ENCODE data around the gene IBA57.

DNA sequence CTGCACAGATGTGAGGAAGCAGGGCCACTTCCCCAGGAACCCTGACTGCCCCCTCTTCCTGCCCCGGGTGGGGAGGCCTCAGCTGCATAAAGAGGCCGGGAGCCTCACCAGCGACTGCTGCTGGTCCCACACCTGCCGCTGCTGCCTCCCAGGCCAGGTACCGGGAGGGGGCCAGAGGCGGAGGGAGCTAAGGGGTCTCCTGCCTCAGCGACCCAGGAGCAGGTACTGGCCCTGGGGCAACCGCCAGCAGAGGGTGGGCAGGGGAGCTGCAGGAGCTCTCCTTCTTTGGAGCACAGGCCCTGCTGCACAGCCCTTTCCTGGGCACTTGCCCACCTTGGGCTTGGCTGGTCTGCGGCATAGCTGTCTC is 9.1 kb upstream of the IBA57 start:
- TF ChIP-seq CTCF (IDR thresholded peaks at IDR 0.05) (no peak), POLR2A (IDR thresholded peaks at IDR 0.05) (no peak)
